VCaP (cell line): ENCODE results near the gene ANTXR2.

Experiments
- H3K27ac ChIP-seq: fragments of 450-650 bp; 2 replicates; pipeline ENCODE4 v1.5.1; 2017
- TF ChIP-seq, protein P1 (sequence below): fragments of 450-650 bp; conservative IDR thresholded peaks from 2 replicates; pipeline ENCODE4 v1.5.1; 2017; ENCODE audit warnings: mild to moderate bottlenecking, moderate library complexity

Gene ANTXR2

DNA sequence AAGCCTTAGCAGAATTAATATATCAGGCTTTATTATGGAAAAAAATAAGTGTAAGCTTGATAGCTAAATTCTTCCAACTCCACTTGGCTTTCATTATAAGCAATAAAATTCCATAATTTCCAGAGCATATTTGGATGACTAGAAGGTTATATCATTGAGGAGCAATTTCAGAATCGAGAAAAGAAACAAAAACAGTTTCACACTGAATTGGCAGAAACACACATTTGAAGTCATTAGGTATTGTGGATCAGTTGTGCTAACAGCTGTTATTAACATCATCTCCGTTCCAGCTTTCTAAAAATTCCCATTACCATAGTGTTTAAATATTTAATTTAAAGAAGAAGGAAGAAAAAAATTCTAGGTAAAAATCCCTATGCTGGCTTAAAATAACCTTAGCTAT, 92.6 kb downstream of the ANTXR2 start:
- TF ChIP-seq, protein P1, sequence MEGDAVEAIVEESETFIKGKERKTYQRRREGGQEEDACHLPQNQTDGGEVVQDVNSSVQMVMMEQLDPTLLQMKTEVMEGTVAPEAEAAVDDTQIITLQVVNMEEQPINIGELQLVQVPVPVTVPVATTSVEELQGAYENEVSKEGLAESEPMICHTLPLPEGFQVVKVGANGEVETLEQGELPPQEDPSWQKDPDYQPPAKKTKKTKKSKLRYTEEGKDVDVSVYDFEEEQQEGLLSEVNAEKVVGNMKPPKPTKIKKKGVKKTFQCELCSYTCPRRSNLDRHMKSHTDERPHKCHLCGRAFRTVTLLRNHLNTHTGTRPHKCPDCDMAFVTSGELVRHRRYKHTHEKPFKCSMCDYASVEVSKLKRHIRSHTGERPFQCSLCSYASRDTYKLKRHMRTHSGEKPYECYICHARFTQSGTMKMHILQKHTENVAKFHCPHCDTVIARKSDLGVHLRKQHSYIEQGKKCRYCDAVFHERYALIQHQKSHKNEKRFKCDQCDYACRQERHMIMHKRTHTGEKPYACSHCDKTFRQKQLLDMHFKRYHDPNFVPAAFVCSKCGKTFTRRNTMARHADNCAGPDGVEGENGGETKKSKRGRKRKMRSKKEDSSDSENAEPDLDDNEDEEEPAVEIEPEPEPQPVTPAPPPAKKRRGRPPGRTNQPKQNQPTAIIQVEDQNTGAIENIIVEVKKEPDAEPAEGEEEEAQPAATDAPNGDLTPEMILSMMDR, result no peak
- no peak overlapping the region for H3K27ac ChIP-seq

DNA sequence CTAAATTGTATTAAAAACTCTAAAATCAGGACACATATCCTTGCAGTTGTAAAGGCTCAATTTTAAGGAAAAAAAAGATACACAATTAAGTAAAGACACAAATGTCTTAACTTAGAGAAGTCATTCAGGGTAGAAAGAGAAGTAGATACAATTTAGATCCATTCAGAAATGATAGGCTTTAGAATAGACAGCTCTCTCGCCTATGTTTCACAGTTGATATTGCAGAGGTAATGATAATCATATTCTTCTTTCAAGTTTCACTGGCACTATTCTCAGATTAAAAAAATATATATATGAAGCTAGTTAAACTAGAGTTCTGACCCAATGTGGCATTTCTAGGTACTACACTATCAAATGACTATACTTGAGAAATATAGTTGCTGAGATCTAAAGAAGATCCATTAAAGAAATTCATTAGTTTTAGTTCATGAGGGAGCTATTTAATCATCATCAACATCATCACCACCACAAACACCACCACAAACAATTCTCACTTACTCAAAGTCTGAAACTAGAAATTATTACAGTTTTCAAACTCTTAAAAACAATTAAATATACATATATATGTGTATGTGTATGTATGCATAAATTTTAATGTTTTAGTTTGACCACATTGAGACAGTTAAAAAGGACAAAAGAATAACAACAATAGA, 93.1 kb downstream of the ANTXR2 start:
- TF ChIP-seq, protein P1, result no peak
- no peak overlapping the region for H3K27ac ChIP-seq

DNA sequence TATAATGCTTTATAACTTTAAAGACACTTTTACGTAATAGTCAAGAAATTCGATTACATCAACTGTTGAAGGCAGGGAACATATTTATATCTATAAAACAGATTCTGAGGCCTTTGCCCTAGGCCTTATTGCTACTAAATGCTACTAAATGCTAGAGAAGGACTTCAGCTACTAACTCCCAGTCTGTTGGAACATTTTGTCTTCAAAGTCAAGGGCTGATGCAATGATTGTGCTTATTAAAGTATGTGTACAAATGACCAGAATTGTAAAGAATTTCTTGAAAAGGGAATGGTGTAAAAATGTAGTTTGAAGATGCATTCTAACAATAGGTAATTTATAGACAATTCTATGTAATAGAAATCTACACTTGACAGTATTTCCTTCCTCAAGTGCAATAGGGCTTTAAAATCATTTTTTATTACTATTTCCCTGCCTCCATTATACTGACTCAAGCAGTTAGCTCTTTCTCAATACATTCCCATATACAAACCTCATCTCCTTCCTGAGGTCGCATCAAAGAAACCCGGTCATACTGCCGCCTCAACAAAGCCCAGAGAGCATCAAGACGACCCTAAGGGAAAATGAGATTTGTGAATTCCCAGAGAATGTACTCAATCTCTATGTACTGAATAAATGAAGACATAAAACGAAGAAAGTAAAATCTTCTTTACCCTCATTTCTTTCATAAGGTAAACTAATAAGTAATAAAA, 95.7 kb downstream of the ANTXR2 start:
- no peak overlapping the region for H3K27ac ChIP-seq
- TF ChIP-seq, protein P1, result no peak

DNA sequence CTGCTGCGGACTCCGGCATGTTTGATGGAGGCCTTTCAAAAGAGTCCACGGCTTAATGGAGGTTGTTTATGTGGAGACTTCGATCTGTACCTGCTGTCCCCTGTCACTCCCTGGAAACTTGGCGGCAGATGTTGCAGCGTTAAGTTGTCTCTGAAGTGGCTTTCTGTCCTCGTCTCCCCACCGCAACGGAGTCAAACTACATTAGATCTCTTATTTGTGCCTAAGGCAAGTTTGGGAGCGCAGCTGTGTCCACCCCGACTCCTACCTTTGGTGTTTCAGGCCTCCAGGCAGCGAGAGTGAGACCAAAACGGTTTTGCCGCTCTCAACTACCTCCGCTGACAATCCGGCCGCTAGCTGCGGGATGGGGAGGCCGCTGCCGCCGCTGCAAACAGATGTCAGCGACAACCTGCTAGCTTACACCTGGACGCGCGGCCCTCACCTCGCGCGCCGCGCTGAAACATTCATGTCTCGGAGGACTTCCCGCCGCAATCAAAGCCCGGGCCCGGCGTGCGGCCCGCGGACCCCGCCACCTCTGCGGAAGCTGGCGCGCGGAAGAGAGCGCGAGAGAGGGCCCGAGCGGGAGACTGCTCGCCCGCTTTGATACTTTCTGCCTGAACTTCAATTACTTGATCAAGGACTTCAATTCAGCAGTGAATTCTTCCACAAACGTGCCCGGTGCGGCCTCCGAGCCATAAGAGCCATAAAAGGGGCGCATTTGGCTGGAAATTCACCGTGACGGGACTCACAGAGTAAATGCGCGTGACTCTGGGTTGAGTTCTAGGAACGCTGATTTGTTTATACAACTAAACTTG, 108.4 kb downstream of the ANTXR2 start:
- H3K27ac ChIP-seq, result no peak overlapping the region
- TF ChIP-seq, protein P1, result no peak

DNA sequence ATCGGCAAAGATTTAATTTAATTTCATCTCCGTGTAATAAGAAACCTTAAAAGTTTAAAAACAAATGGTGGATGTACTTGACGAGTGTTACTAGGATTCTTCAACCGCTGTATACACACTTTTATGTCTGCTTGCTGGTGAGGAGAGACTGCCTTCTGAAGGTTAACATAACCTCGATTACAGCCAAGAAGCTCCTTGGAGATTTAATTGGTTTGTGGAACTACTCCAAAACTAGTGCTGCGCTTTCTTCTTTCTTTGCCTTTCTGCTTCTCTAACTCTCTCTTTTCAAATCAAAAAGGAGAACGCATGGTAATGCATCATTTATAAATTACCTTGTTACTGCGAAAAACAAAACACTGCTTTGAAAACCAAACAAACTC, 109.0 kb downstream of the ANTXR2 start:
- TF ChIP-seq, protein P1, result no peak
- H3K27ac ChIP-seq, result no peak overlapping the region

DNA sequence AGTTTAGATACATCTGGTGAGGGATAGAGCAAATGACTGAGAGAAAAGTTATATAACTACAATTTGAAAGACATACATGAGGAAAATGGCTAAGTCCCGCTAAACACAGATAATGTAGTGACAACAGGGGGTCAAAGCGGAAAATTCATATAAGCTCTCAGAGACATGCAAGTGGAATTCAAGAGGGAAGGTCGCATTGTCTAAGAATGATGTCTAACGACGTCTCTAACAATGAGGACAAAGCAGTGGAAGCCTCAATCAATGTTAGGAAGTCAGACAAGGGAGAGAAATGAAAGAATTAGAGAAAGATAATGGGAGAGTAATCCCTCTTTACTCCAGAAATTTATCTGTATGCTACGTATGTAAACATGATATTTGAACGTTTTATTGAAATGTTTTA, 113.4 kb downstream of the ANTXR2 start:
- TF ChIP-seq, protein P1, result no peak
- no peak overlapping the region for H3K27ac ChIP-seq
